KBM-7 (cell line): ENCODE measurements around the gene RFX4.
A peak's percentile ranks its signal among the peaks of the same experiment; 100 is the strongest.
"Not testable (repeated sequence)": the region's sequence is repeated elsewhere in the genome, so short reads cannot be mapped to it uniquely, and the experiment has no call there.

Experiments used
- DNase-seq: peaks from one replicate; pipeline ENCODE4 v3.0.0-alpha.2; 2015
- in situ Hi-C: fragments of 300-500 bp; cut with MboI; formaldehyde crosslinking; loops from 2 replicates; pipeline ENCODE4 v1.14.3; 2020; ENCODE audit warnings: low sequenced_read_pairs, low pct_unique_long_range_greater_than_20kb, mixed read lengths

The RFX4 gene

GRCh38 chr12:106679574-106679973 lies 96.8 kb downstream of the RFX4 start:
- in situ Hi-C loops = no loop called here
- no peak for DNase-seq

- DNase-seq = no peak
- in situ Hi-C loops = no loop called here
Observed at GRCh38 chr12:106680280-106680679, 97.5 kb downstream of the RFX4 start.

GRCh38 chr12:106681210-106681609 lies 98.4 kb downstream of the RFX4 start:
- no peak for DNase-seq
- in situ Hi-C loops = no loop called here

GRCh38 chr12:106682594-106683234 lies 99.9 kb downstream of the RFX4 start:
- peak; percentile 14 for DNase-seq
- in situ Hi-C loops = no loop called here

GRCh38 chr12:106684497-106684896 lies 101.7 kb downstream of the RFX4 start:
- in situ Hi-C loops = no loop called here
- DNase-seq = no peak

- no peak for DNase-seq
- in situ Hi-C loops = no loop called here
Observed at GRCh38 chr12:106685381-106685780, 102.6 kb downstream of the RFX4 start.

GRCh38 chr12:106687672-106688071 lies 104.9 kb downstream of the RFX4 start:
- in situ Hi-C loops = no loop called here
- DNase-seq = no peak

- no peak for DNase-seq
- in situ Hi-C loops = no loop called here
Observed at GRCh38 chr12:106690569-106691305, 107.9 kb downstream of the RFX4 start.

- in situ Hi-C loops, DNase-seq: not testable (repeated sequence)
Observed at GRCh38 chr12:106692033-106692432, 109.2 kb downstream of the RFX4 start.

GRCh38 chr12:106692896-106693820 lies 110.4 kb downstream of the RFX4 start:
- in situ Hi-C loops = no loop called here
- no peak for DNase-seq

GRCh38 chr12:106696071-106696470 lies 113.3 kb downstream of the RFX4 start:
- in situ Hi-C loops = no loop called here

GRCh38 chr12:106696681-106697417 lies 114.0 kb downstream of the RFX4 start:
- DNase-seq = no peak
- in situ Hi-C loops = no loop called here

More at GRCh38 chr12:106696071-106696470, 113.3 kb downstream of the RFX4 start:
- DNase-seq = no peak

GRCh38 chr12:106704081-106704480 lies 121.3 kb downstream of the RFX4 start:
- in situ Hi-C loops = no loop called here
- no peak for DNase-seq

- in situ Hi-C loops = no loop called here
- DNase-seq = no peak
Observed at GRCh38 chr12:106705971-106706370, 123.2 kb downstream of the RFX4 start.

GRCh38 chr12:106709068-106709511 lies 126.3 kb downstream of the RFX4 start:
- DNase-seq = no peak
- in situ Hi-C loops = no loop called here

GRCh38 chr12:106710143-106710893 lies 127.5 kb downstream of the RFX4 start:
- no peak for DNase-seq
- in situ Hi-C loops = no loop called here

GRCh38 chr12:106711316-106711715 lies 128.5 kb downstream of the RFX4 start:
- no peak for DNase-seq
- in situ Hi-C loops = no loop called here

GRCh38 chr12:106712768-106713167 lies 130.0 kb downstream of the RFX4 start:
- no peak for DNase-seq
- in situ Hi-C loops = no loop called here
